B cell (primary cell): ENCODE data around the gene AHNAK. TPM values are rescaled to one million over a fixed set of nuclear protein-coding genes. Genes with fewer than 3 reads are reported as not detected.
"Not testable (repeated sequence)": the region's sequence is repeated elsewhere in the genome, so short reads cannot be mapped to it uniquely, and the experiment has no call there.

Source experiments
- ATAC-seq: fragments of 200-7000 bp; cut with Tn5 transposase; one replicate; pipeline ENCODE4 v1.10.0; 2021; ENCODE audit warnings: low read depth, mild to moderate bottlenecking, moderate number of reproducible peaks, moderate library complexity
- CTCF ChIA-PET: fragments of 350-600 bp; sonication (Branson Sonifier 250); formaldehyde crosslinking; loops from one replicate; lab custom pipeline; 2021; ENCODE audit warnings: antibody characterized with exemption, inconsistent platforms; lab: Charles Lee
- POLR2A ChIA-PET: fragments of 350-600 bp; sonication (Branson Sonifier 250); formaldehyde crosslinking; loops from one replicate; lab custom pipeline; 2021; ENCODE audit warnings: antibody characterized with exemption; lab: Charles Lee
- DNase-seq: peaks from one replicate; pipeline ENCODE4 v3.0.0; 2013
- H2AFZ ChIP-seq: 2 replicates; pipeline ENCODE4 v1.6.1; 2012; ENCODE audit warnings: mild to moderate bottlenecking, low read depth, low read length; ENCODE audit not compliant: insufficient read depth, poor library complexity, severe bottlenecking
- H3K27ac ChIP-seq, 2 donors: 1 replicate in 1 of 2; 2 replicates in 1 of 2; pipeline ENCODE4 v1.5.1; 2012 to 2013; ENCODE audit warnings: low read length in 2 of 2, mild to moderate bottlenecking in 2 of 2, moderate library complexity in 1 of 2
- H3K27me3 ChIP-seq, 4 experiments: fragments of 200-600 bp in 1 of 4; sonication (generic) in 1 of 4; replicated peaks in 1 of 4; 1 replicate in 2 of 4; 2 replicates in 2 of 4; pipeline versions ENCODE4 v1.6.1 to v1.7.0; 2013 to 2016; ENCODE audit warnings: low read length in 3 of 4, mild to moderate bottlenecking in 2 of 4, mixed read lengths in 1 of 4, moderate library complexity in 1 of 4; ENCODE audit not compliant: insufficient read depth in 4 of 4, control insufficient read depth in 3 of 4; ENCODE audit errors: control extremely low read depth in 1 of 4
- H3K36me3 ChIP-seq, 2 experiments: replicated peaks in 1 of 2; 1 replicate in 1 of 2; 2 replicates in 1 of 2; pipeline versions ENCODE4 v1.6.1 to v1.7.1; 2013; ENCODE audit warnings: low read length in 1 of 2; ENCODE audit not compliant: insufficient read depth in 2 of 2, control insufficient read depth in 1 of 2; ENCODE audit errors: control extremely low read depth in 1 of 2, extremely low read depth in 1 of 2
- H3K4me1 ChIP-seq, 2 donors: fragments of 200-600 bp in 1 of 2; sonication (generic) in 1 of 2; 1 replicate in 1 of 2; 2 replicates in 1 of 2; pipeline versions ENCODE4 v1.5.1 to v1.6.1; 2013 to 2017; ENCODE audit warnings: low read length in 2 of 2; ENCODE audit not compliant: control insufficient read depth in 2 of 2, insufficient read depth in 2 of 2
- H3K4me2 ChIP-seq: replicated peaks from 2 replicates; pipeline ENCODE3; 2012; ENCODE audit warnings: mild to moderate bottlenecking, low read depth, low read length; ENCODE audit not compliant: poor library complexity, severe bottlenecking
- H3K4me3 ChIP-seq, 5 experiments: fragments of 200-600 bp in 1 of 5; sonication (generic) in 1 of 5; 1 replicate in 3 of 5; 2 replicates in 2 of 5; pipeline versions ENCODE4 v1.5.1 to v1.7.0; 2011 to 2016; ENCODE audit warnings: low read length in 4 of 5, mild to moderate bottlenecking in 4 of 5, low read depth in 2 of 5, control low read depth in 1 of 5, moderate library complexity in 1 of 5; ENCODE audit not compliant: insufficient read depth in 1 of 5; ENCODE audit errors: control extremely low read depth in 1 of 5, extremely low read depth in 1 of 5
- H3K79me2 ChIP-seq: fragments of 200-600 bp; sonication (generic); one replicate; pipeline ENCODE4 v1.6.0; 2016; ENCODE audit warnings: low read length; ENCODE audit not compliant: control insufficient read depth, insufficient read depth
- H3K9ac ChIP-seq: fragments of 200-600 bp; sonication (generic); 2 replicates; pipeline ENCODE4 v1.6.1; 2017; ENCODE audit warnings: mild to moderate bottlenecking, low read length, moderate library complexity
- H3K9me3 ChIP-seq, 3 donors: one replicate each; pipeline versions ENCODE4 v1.6.1 to v1.7.1; 2013; ENCODE audit warnings: low read length in 2 of 3; ENCODE audit not compliant: control insufficient read depth in 2 of 3, insufficient read depth in 1 of 3; ENCODE audit errors: control extremely low read depth in 1 of 3
- H4K20me1 ChIP-seq: 2 replicates; pipeline ENCODE4 v1.6.0; 2012; ENCODE audit warnings: mild to moderate bottlenecking, low read length; ENCODE audit not compliant: insufficient read depth, control insufficient read depth, poor library complexity, severe bottlenecking
- H3K27ac Mint-ChIP-seq: one replicate; pipeline ENCODE4 v1.8.0; 2021; ENCODE audit warnings: mixed read lengths
- H3K27me3 Mint-ChIP-seq: one replicate; pipeline ENCODE4 v1.8.0; 2021; ENCODE audit warnings: mixed read lengths
- H3K4me1 Mint-ChIP-seq: one replicate; pipeline ENCODE4 v1.8.0; 2021; ENCODE audit warnings: mixed read lengths
- H3K4me3 Mint-ChIP-seq: one replicate; pipeline ENCODE4 v1.8.0; 2021; ENCODE audit warnings: mixed read lengths
- H3K9me3 Mint-ChIP-seq: one replicate; pipeline ENCODE4 v1.8.0; 2022; ENCODE audit warnings: mixed read lengths; ENCODE audit not compliant: insufficient read depth
- EZH2 ChIP-seq: IDR thresholded peaks from 2 replicates; pipeline ENCODE4 v1.6.1; 2012; ENCODE audit warnings: borderline replicate concordance, low read depth, mild to moderate bottlenecking, moderate library complexity, low read length; ENCODE audit not compliant: insufficient read depth, poor library complexity, severe bottlenecking
- WGBS: methylation state at CpG from one replicate; pipeline ENCODE4 v1.1.5; 2013; ENCODE audit warnings: missing lambda C conversion rate; ENCODE audit not compliant: insufficient coverage; 5-methylcytosine and 5-hydroxymethylcytosine counted together
- intact Hi-C: fragments of 100-400 bp; cut with micrococcal nuclease; formaldehyde crosslinking; loops from one replicate; pipeline ENCODE4 v1.10.0; 2022
- polyA plus RNA-seq: library from polyadenylated mRNA; depleted of rRNA; stranded (reverse); fragments of >200 nt; gene quantifications from 2 replicates; pipeline ENCODE4 v1.2.3, GENCODE V29; 2012
- total RNA-seq, 2 donors: library from RNA; stranded (reverse); fragments of 120-200 nt in 1 of 2; gene quantifications; 1 replicate in 1 of 2; 2 replicates in 1 of 2; pipeline versions ENCODE4 v1.2.3 to v1.2.4, GENCODE V29; 2013 to 2022
- TF ChIP-seq, protein P1 (sequence below): fragments of 200-600 bp; IDR thresholded peaks from one replicate; pipeline ENCODE4 v1.8.0; 2022; ENCODE audit warnings: antibody characterized with exemption, mild to moderate bottlenecking

AHNAK gene
- total and polyA plus RNA-seq, 2 donors (not counting 1 experiment from before 2014, with no cell fraction given), result 63.7 to 229 TPM

- Mint-ChIP-seq H3K4me1 (peaks cover 4% of the 10 kb centered on the region), H3K27me3 (peaks cover 5% of the 10 kb centered on the region), H3K4me3 (no peak overlapping the region), H3K27ac (no peak overlapping the region), H3K9me3 (no peaks in the 10 kb centered on the region)
- no peak overlapping the region for H2AFZ ChIP-seq
- ATAC-seq (no peak), DNase-seq (no peak)
- ChIA-PET CTCF (interaction anchor here (3.8 kb wide), 1 partner anchor 26 kb away, joined by 19 read pairs; no protein-coding TSS in a partner anchor), POLR2A (no interaction called here)
- H3K4me3 ChIP-seq, result no peak overlapping the region
- no peak overlapping the region for H3K27ac ChIP-seq
- H3K9me3 ChIP-seq, result no peaks in the 10 kb centered on the region
- WGBS, result 90% methylated on average over 15 of the region's 15 CpGs
- intact Hi-C loops, result no loop called here
- TF ChIP-seq EZH2, result no peak
- TF ChIP-seq, protein P1, sequence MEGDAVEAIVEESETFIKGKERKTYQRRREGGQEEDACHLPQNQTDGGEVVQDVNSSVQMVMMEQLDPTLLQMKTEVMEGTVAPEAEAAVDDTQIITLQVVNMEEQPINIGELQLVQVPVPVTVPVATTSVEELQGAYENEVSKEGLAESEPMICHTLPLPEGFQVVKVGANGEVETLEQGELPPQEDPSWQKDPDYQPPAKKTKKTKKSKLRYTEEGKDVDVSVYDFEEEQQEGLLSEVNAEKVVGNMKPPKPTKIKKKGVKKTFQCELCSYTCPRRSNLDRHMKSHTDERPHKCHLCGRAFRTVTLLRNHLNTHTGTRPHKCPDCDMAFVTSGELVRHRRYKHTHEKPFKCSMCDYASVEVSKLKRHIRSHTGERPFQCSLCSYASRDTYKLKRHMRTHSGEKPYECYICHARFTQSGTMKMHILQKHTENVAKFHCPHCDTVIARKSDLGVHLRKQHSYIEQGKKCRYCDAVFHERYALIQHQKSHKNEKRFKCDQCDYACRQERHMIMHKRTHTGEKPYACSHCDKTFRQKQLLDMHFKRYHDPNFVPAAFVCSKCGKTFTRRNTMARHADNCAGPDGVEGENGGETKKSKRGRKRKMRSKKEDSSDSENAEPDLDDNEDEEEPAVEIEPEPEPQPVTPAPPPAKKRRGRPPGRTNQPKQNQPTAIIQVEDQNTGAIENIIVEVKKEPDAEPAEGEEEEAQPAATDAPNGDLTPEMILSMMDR, result no peak
- no peaks in the 10 kb centered on the region for H4K20me1 ChIP-seq
- H3K36me3 ChIP-seq, result no peaks in the 10 kb centered on the region
- no peak overlapping the region for H3K4me2 ChIP-seq
- H3K4me1 ChIP-seq, result no peaks in the 10 kb centered on the region
- H3K79me2 ChIP-seq, result no peaks in the 10 kb centered on the region
- peaks cover 0 to 8% (median 0%) of the 10 kb centered on the region in 4 experiments for H3K27me3 ChIP-seq
- no peak overlapping the region for H3K9ac ChIP-seq
These were observed 95.9 kb downstream of the AHNAK start for GRCh38 chr11:62450543-62451240.

DNA sequence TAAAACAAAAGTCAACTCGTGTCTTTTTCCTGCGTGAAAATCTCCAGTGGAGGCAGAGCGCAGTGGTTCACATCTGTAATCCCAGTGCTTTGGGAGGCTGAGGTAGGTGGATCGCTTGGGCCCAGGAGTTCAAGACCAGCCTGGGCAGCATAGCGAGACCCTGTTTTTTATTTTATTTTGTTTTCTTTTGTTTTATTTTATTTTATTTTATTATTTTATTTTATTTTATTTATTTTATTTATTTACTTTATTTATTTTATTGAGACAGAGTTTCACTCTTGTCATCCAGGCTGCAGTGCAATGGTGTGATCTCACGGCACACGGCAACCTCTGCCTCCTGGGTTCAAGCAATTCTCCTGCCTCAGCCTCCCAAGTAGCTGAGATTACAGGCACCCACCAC lies 96.7 kb downstream of the AHNAK start:
- H3K9me3 ChIP-seq, H3K27ac ChIP-seq, H3K27me3 Mint-ChIP-seq, DNase-seq, H2AFZ ChIP-seq, H3K4me2 ChIP-seq, H4K20me1 ChIP-seq, H3K27ac Mint-ChIP-seq, H3K4me3 ChIP-seq, POLR2A ChIA-PET, intact Hi-C loops, H3K9ac ChIP-seq, H3K79me2 ChIP-seq, H3K4me3 Mint-ChIP-seq, H3K36me3 ChIP-seq, ATAC-seq, H3K4me1 ChIP-seq, H3K4me1 Mint-ChIP-seq, H3K9me3 Mint-ChIP-seq, H3K27me3 ChIP-seq: not testable (repeated sequence)
- WGBS, result 100% methylated on average over 5 of the region's 7 CpGs
- CTCF ChIA-PET, result interaction anchor here (2.3 to 3.8 kb wide), 2 partner anchors 25 to 111 kb away, joined by 9 to 19 read pairs; no protein-coding TSS in a partner anchor
